H1 (cell line): ENCODE measurements around the gene VPS26A. TPM values are rescaled to one million over a fixed set of nuclear protein-coding genes. Genes with fewer than 3 reads are reported as not detected.

Experiments used
- CTCF ChIA-PET: fragments of 300-600 bp; sonication (Branson Sonifier 250); formaldehyde crosslinking; loops from one replicate; lab custom pipeline; 2021; ENCODE audit not compliant: partially characterized antibody; lab: Charles Lee
- POLR2A ChIA-PET: fragments of 300-600 bp; sonication (Branson Sonifier 250); formaldehyde crosslinking; loops from one replicate; lab custom pipeline; 2021; ENCODE audit warnings: inconsistent platforms; ENCODE audit not compliant: partially characterized antibody; lab: Charles Lee
- DNase-seq, 2 experiments: peaks; one replicate each; pipeline versions ENCODE4 v3.0.0 to v3.0.0-alpha.2; 2010 to 2022; ENCODE audit warnings: low spot score in 2 of 2, low read depth in 1 of 2, mixed read lengths in 1 of 2
- FAIRE-seq: peaks from 2 replicates; lab custom pipeline; 2011; peaks lifted over from hg19 to GRCh38; lab: Jason Lieb, UNC
- H2AFZ ChIP-seq: 2 replicates; pipeline ENCODE4 v1.8.1; 2012; ENCODE audit warnings: low read length, inconsistent platforms
- H2AK5ac ChIP-seq: 2 replicates; pipeline ENCODE4 v1.6.1; 2013; ENCODE audit warnings: low read depth, low read length
- H2BK120ac ChIP-seq: replicated peaks from 2 replicates; pipeline ENCODE3; 2013; ENCODE audit warnings: low read depth, low read length, inconsistent platforms
- H2BK12ac ChIP-seq: 2 replicates; pipeline ENCODE4 v1.6.1; 2013; ENCODE audit warnings: low read depth, low read length
- H2BK15ac ChIP-seq: 2 replicates; pipeline ENCODE4 v1.6.1; 2013; ENCODE audit warnings: low read length
- H2BK20ac ChIP-seq: 2 replicates; pipeline ENCODE4 v1.6.1; 2013; ENCODE audit warnings: low read length
- H2BK5ac ChIP-seq: 2 replicates; pipeline ENCODE4 v1.6.1; 2013; ENCODE audit warnings: low read depth, low read length
- H3K14ac ChIP-seq: 2 replicates; pipeline ENCODE4 v1.6.1; 2013; ENCODE audit warnings: inconsistent platforms; ENCODE audit not compliant: insufficient read length
- H3K18ac ChIP-seq: 2 replicates; pipeline ENCODE4 v1.6.1; 2013; ENCODE audit warnings: low read length; ENCODE audit errors: extremely low read depth
- H3K23ac ChIP-seq: 2 replicates; pipeline ENCODE4 v1.6.1; 2013; ENCODE audit warnings: inconsistent platforms; ENCODE audit not compliant: insufficient read length
- H3K23me2 ChIP-seq: 2 replicates; pipeline ENCODE4 v1.6.1; 2013; ENCODE audit warnings: low read depth, low read length
- H3K27ac ChIP-seq: 2 replicates; pipeline ENCODE4 v1.6.1; 2011; ENCODE audit warnings: low read depth, low read length, inconsistent platforms
- H3K27me3 ChIP-seq, 4 experiments: replicated peaks in 1 of 4; 1 replicate in 1 of 4; 2 replicates in 3 of 4; pipeline versions ENCODE4 v1.6.1 to v1.8.1; 2011 to 2013; ENCODE audit warnings: low read length in 3 of 4, mild to moderate bottlenecking in 3 of 4, inconsistent platforms in 2 of 4, mixed read lengths in 2 of 4, moderate library complexity in 1 of 4; ENCODE audit not compliant: control insufficient read depth in 3 of 4, insufficient read depth in 3 of 4; ENCODE audit errors: extremely low read depth in 1 of 4
- H3K36me3 ChIP-seq, 4 experiments: 2 replicates each; pipeline versions ENCODE4 v1.6.1 to v1.8.1; 2011 to 2013; ENCODE audit warnings: mild to moderate bottlenecking in 4 of 4, low read length in 3 of 4, moderate library complexity in 2 of 4, control low read depth in 1 of 4, inconsistent platforms in 1 of 4; ENCODE audit not compliant: insufficient read depth in 4 of 4, control insufficient read depth in 2 of 4
- H3K4ac ChIP-seq: replicated peaks from 2 replicates; pipeline ENCODE3; 2013; ENCODE audit warnings: low read length, low read depth, mixed read lengths, inconsistent platforms; ENCODE audit not compliant: insufficient read length
- H3K4me1 ChIP-seq, 4 experiments: replicated peaks in 1 of 4; 1 replicate in 1 of 4; 2 replicates in 3 of 4; pipeline versions ENCODE4 v1.6.1 to v1.8.1; 2011 to 2013; ENCODE audit warnings: low read length in 3 of 4, inconsistent platforms in 2 of 4, mixed read lengths in 1 of 4; ENCODE audit not compliant: insufficient read depth in 4 of 4, control insufficient read depth in 3 of 4
- H3K4me2 ChIP-seq, 2 experiments: 2 replicates each; pipeline versions ENCODE4 v1.6.1 to v1.8.1; 2011 to 2013; ENCODE audit warnings: low read depth in 2 of 2, low read length in 2 of 2, control low read depth in 1 of 2, inconsistent platforms in 1 of 2, mild to moderate bottlenecking in 1 of 2; ENCODE audit not compliant: insufficient read depth in 1 of 2
- H3K4me3 ChIP-seq, 4 experiments: fragments of 200-600, 300-600 bp in 1 of 4; sonication (generic), shearing (Covaris generic), sonication (Bioruptor Twin) in 1 of 4; 2 replicates each; pipeline versions ENCODE4 v1.5.1 to v1.8.1; 2011 to 2016; ENCODE audit warnings: low read length in 4 of 4, low read depth in 3 of 4, control low read depth in 2 of 4, inconsistent platforms in 2 of 4, mild to moderate bottlenecking in 2 of 4, mixed read lengths in 1 of 4, moderate library complexity in 1 of 4; ENCODE audit not compliant: insufficient read depth in 2 of 4; ENCODE audit errors: extremely low read depth in 1 of 4
- H3K56ac ChIP-seq: replicated peaks from 2 replicates; pipeline ENCODE3; 2013; ENCODE audit warnings: low read depth, mild to moderate bottlenecking, mixed read lengths, low read length, inconsistent platforms; ENCODE audit not compliant: insufficient read length
- H3K79me1 ChIP-seq: 2 replicates; pipeline ENCODE4 v1.6.1; 2013; ENCODE audit warnings: low read depth, low read length, control low read depth
- H3K79me2 ChIP-seq, 2 experiments: 2 replicates each; pipeline versions ENCODE4 v1.6.1 to v1.8.1; 2012 to 2013; ENCODE audit warnings: low read length in 2 of 2, mild to moderate bottlenecking in 2 of 2, inconsistent platforms in 1 of 2; ENCODE audit not compliant: insufficient read depth in 2 of 2, control insufficient read depth in 1 of 2
- H3K9ac ChIP-seq, 4 experiments: replicated peaks in 1 of 4; 1 replicate in 1 of 4; 2 replicates in 3 of 4; pipeline versions ENCODE4 v1.6.1 to v1.8.1; 2011 to 2013; ENCODE audit warnings: low read depth in 3 of 4, low read length in 3 of 4, control low read depth in 2 of 4, mild to moderate bottlenecking in 2 of 4, moderate library complexity in 2 of 4, inconsistent platforms in 1 of 4; ENCODE audit errors: extremely low read depth in 1 of 4
- H3K9me3 ChIP-seq, 2 experiments: 2 replicates each; pipeline versions ENCODE4 v1.6.1 to v1.8.1; 2012 to 2013; ENCODE audit warnings: mild to moderate bottlenecking in 2 of 2, moderate library complexity in 2 of 2, control low read depth in 1 of 2, inconsistent platforms in 1 of 2, low read depth in 1 of 2, low read length in 1 of 2, mixed read lengths in 1 of 2; ENCODE audit not compliant: insufficient read depth in 2 of 2
- H4K20me1 ChIP-seq, 2 experiments: replicated peaks in 1 of 2; 2 replicates each; pipeline versions ENCODE3 to v1.8.1; 2011 to 2013; ENCODE audit warnings: inconsistent platforms in 2 of 2, low read length in 2 of 2, mild to moderate bottlenecking in 1 of 2; ENCODE audit not compliant: insufficient read depth in 2 of 2, control insufficient read depth in 1 of 2
- H4K5ac ChIP-seq: 2 replicates; pipeline ENCODE4 v1.6.1; 2013; ENCODE audit warnings: low read length, low read depth, mixed read lengths, inconsistent platforms; ENCODE audit not compliant: insufficient read length
- H4K8ac ChIP-seq: 2 replicates; pipeline ENCODE4 v1.8.0; 2013; ENCODE audit warnings: mild to moderate bottlenecking, moderate library complexity, low read length, inconsistent platforms; ENCODE audit not compliant: insufficient read depth; ENCODE audit errors: extremely low read depth
- H4K91ac ChIP-seq: replicated peaks from 2 replicates; pipeline ENCODE3; 2013; ENCODE audit warnings: low read length, mixed read lengths, inconsistent platforms; ENCODE audit not compliant: insufficient read length
- CBX5 ChIP-seq: fragments of 300-800, 300-1000 bp; sonication (generic); IDR thresholded peaks from 2 replicates; pipeline ENCODE4 v1.7.1; 2016; ENCODE audit warnings: antibody characterized with exemption, low read length, low read depth
- EGR1 ChIP-seq: IDR thresholded peaks from 2 replicates; pipeline ENCODE4 v1.6.1; 2011; ENCODE audit warnings: low read depth, low read length, borderline replicate concordance
- GABPA ChIP-seq: IDR thresholded peaks from 2 replicates; pipeline ENCODE4 v1.6.1; 2011; ENCODE audit warnings: mild to moderate bottlenecking, low read length, moderate library complexity, borderline replicate concordance; ENCODE audit not compliant: insufficient read depth
- JUN ChIP-seq: IDR thresholded peaks from 2 replicates; pipeline ENCODE4 v1.6.1; 2011; ENCODE audit warnings: low read depth, mild to moderate bottlenecking, improper control_type of control experiment, low read length
- PHF8 ChIP-seq: fragments of 200-600 bp; sonication (generic); conservative IDR thresholded peaks from 2 replicates; pipeline ENCODE4 v1.7.1; 2012; ENCODE audit warnings: low read depth, mild to moderate bottlenecking, inconsistent platforms, low read length, moderate library complexity
- WGBS, 2 experiments: shearing (Covaris generic) in 1 of 2; methylation state at CpG; one replicate each; pipeline versions ENCODE4 v1.1.6 to v1.1.7; 2013 to 2015; ENCODE audit warnings: low lambda C conversion rate in 2 of 2, mixed read lengths in 2 of 2, inconsistent platforms in 1 of 2, low coverage in 1 of 2, missing lambda C conversion rate in 1 of 2; ENCODE audit not compliant: insufficient replicate concordance in 2 of 2, insufficient coverage in 1 of 2, insufficient read length in 1 of 2; ENCODE audit errors: extremely low coverage in 1 of 2, missing lambda C conversion rate in 1 of 2; 5-methylcytosine and 5-hydroxymethylcytosine counted together
- polyA plus RNA-seq, 7 experiments: library from polyadenylated mRNA; depleted of rRNA in 3 of 7; stranded (reverse) in 5 of 7; unstranded in 2 of 7; fragments of >200 nt in 5 of 7; fragments of 200-250 nt in 2 of 7; gene quantifications; 1 replicate in 5 of 7; 2 replicates in 1 of 7; 4 replicates in 1 of 7; pipeline versions ENCODE4 v1.2.1 to v1.2.3, GENCODE V29; 2011 to 2013; ENCODE audit warnings: missing spikeins in 2 of 7, mixed read lengths in 2 of 7
- total RNA-seq: library from RNA; stranded (reverse); fragmentation: NEBNext Ultra II Directional; extraction: Animal tissue kit (Norgen Biotek cat#: 25700); gene quantifications from 2 replicates; pipeline ENCODE4 v1.2.1, GENCODE V29; 2021

Gene VPS26A
- total and polyA plus RNA-seq, 2 of the 8 experiments (the other 6 are each of a cell fraction or from before 2014, with no cell fraction given) = 10.7 to 44.8 TPM

DNA sequence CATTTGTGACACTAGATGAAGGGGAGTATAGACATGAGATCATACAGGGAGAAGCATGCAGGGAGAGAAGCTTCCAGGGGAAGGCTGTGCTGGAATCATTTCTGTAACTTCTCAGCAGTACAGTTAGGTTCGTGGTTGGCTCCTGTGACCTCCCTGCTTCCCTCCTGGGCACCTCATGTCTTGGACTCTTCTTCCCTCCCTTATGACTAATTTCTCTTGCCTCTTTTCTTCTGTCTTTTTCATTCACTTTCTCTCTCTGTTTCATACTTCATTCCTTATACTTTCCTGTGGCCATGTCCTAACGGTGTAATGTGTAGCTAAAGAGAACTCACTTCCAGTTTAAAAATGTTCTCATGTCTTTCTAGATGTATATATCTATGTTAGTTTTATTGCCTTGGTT lies 77.1 kb downstream of the VPS26A start:
- no peak overlapping the region for H3K14ac ChIP-seq
- no peak overlapping the region for H3K9ac ChIP-seq
- no peak overlapping the region for H4K91ac ChIP-seq
- H3K23ac ChIP-seq = no peak overlapping the region
- no peak overlapping the region for H3K4me2 ChIP-seq
- no peak for FAIRE-seq
- H3K27ac ChIP-seq = no peak overlapping the region
- H3K18ac ChIP-seq = no peak overlapping the region
- H3K56ac ChIP-seq = no peak overlapping the region
- H2BK120ac ChIP-seq = no peak overlapping the region
- no peak overlapping the region for H2AK5ac ChIP-seq
- H3K4me3 ChIP-seq = no peak overlapping the region
- H3K9me3 ChIP-seq = no peaks in the 10 kb centered on the region
- POLR2A ChIA-PET = no interaction called here
- H2BK12ac ChIP-seq = no peak overlapping the region
- no peak overlapping the region for H4K5ac ChIP-seq
- H2BK20ac ChIP-seq = no peak overlapping the region
- CTCF ChIA-PET = interaction anchor here (0.9 to 2.9 kb wide), 3 partner anchors 11 to 27 kb away, joined by 3 to 9 read pairs (median 4); no protein-coding TSS in a partner anchor
- no peaks in the 10 kb centered on the region for H3K79me2 ChIP-seq
- no peak overlapping the region for H3K4ac ChIP-seq
- WGBS, 2 experiments = 91% methylated on average over 2 of the region's 2 CpGs; no CpG with 5 or more reads in 1 of the 2 experiments
- H4K8ac ChIP-seq = no peak overlapping the region
- no peaks in the 10 kb centered on the region for H3K27me3 ChIP-seq
- H4K20me1 ChIP-seq = no peaks in the 10 kb centered on the region
- no peaks in the 10 kb centered on the region for H3K4me1 ChIP-seq
- no peak for DNase-seq
- H3K79me1 ChIP-seq = no peaks in the 10 kb centered on the region
- H2BK15ac ChIP-seq = no peak overlapping the region
- no peak overlapping the region for H2AFZ ChIP-seq
- no peak for TF ChIP-seq CBX5
- no peak for TF ChIP-seq EGR1
- TF ChIP-seq PHF8 = no peak
- no peak for TF ChIP-seq JUN
- TF ChIP-seq GABPA = no peak
- no peak overlapping the region for H2BK5ac ChIP-seq
- H3K23me2 ChIP-seq = no peaks in the 10 kb centered on the region
- peaks cover 7 to 43% (median 34%) of the 10 kb centered on the region in 4 experiments; a peak in 7 of 8 replicates for H3K36me3 ChIP-seq
